Tibial artery (tissue), 4 donors: Measurements from ENCODE around the gene CHST13.
"Not testable (repeated sequence)": the region's sequence is repeated elsewhere in the genome, so short reads cannot be mapped to it uniquely, and the experiment has no call there.

Source experiments
- DNase-seq, 2 donors: peaks; one replicate each; pipeline ENCODE4 v3.0.0-alpha.2; 2019
- H3K27ac ChIP-seq, 2 donors: fragments of 200-600 bp; sonication (generic) in 1 of 2; 1 replicate in 1 of 2; 2 replicates in 1 of 2; pipeline ENCODE4 v1.5.1; 2018 to 2019; ENCODE audit warnings: mild to moderate bottlenecking in 1 of 2
- H3K27me3 ChIP-seq, 2 donors: fragments of 200-600 bp; sonication (generic) in 1 of 2; one replicate each; pipeline versions ENCODE4 v1.5.1 to v1.6.0; 2016 to 2019
- H3K36me3 ChIP-seq, 3 donors: fragments of 200-600 bp; sonication (generic) in 2 of 3; one replicate each; pipeline ENCODE4 v1.5.1; 2016 to 2019; ENCODE audit warnings: mild to moderate bottlenecking in 2 of 3
- H3K4me1 ChIP-seq, 4 donors: fragments of 200-600 bp; sonication (generic) in 2 of 4; 1 replicate in 3 of 4; 2 replicates in 1 of 4; pipeline ENCODE4 v1.5.1; 2016 to 2019
- H3K4me3 ChIP-seq, 2 donors: fragments of 200-600 bp; sonication (generic) in 1 of 2; 1 replicate in 1 of 2; 2 replicates in 1 of 2; pipeline ENCODE4 v1.5.1; 2018 to 2019; ENCODE audit warnings: mild to moderate bottlenecking in 2 of 2
- H3K9me3 ChIP-seq, 3 donors: fragments of 200-600 bp; sonication (generic) in 1 of 3; one replicate each; pipeline ENCODE4 v1.5.1; 2016 to 2019
- intact Hi-C: fragments of 100-400 bp; cut with DNase I; formaldehyde crosslinking; loops from one replicate; pipeline ENCODE4 v1.15.0; 2023; ENCODE audit warnings: low total_unique reads
- TF ChIP-seq, protein P1 (sequence below), 2 experiments: fragments of 200-600 bp in 1 of 2; fragments of 450-650 bp in 1 of 2; IDR thresholded peaks; one replicate each; pipeline ENCODE4 v1.5.1; 2017 to 2019; ENCODE audit warnings: antibody characterized with exemption in 2 of 2, mild to moderate bottlenecking in 1 of 2, moderate library complexity in 1 of 2

The CHST13 gene

DNA sequence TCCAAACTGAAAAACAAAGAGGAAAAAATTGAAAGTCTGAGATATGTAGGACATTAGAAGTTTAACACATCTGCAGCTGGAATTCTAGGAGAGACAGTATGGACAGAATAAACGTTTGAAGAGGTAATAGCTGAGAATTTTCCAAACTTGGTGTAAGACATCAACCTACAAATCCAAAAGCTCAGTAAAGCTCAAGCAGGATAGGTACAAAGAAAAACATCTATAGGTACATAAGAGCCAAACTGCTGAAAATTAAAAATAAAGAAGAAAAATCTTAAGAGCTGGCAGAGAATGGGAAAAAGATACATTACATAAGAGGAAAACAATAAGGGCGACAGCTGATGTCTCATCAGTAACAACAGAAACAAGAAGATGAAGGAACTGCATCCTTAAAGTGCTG is 57.6 kb downstream of the CHST13 start:
- H3K27ac ChIP-seq = no peak overlapping the region
- H3K4me3 ChIP-seq = no peak overlapping the region
- no peak for DNase-seq
- peaks cover 0 to 11% (median 5%) of the 10 kb centered on the region in 3 donors for H3K9me3 ChIP-seq
- H3K27me3 ChIP-seq = no peaks in the 10 kb centered on the region
- H3K4me1 ChIP-seq = no peaks in the 10 kb centered on the region
- TF ChIP-seq, protein P1, sequence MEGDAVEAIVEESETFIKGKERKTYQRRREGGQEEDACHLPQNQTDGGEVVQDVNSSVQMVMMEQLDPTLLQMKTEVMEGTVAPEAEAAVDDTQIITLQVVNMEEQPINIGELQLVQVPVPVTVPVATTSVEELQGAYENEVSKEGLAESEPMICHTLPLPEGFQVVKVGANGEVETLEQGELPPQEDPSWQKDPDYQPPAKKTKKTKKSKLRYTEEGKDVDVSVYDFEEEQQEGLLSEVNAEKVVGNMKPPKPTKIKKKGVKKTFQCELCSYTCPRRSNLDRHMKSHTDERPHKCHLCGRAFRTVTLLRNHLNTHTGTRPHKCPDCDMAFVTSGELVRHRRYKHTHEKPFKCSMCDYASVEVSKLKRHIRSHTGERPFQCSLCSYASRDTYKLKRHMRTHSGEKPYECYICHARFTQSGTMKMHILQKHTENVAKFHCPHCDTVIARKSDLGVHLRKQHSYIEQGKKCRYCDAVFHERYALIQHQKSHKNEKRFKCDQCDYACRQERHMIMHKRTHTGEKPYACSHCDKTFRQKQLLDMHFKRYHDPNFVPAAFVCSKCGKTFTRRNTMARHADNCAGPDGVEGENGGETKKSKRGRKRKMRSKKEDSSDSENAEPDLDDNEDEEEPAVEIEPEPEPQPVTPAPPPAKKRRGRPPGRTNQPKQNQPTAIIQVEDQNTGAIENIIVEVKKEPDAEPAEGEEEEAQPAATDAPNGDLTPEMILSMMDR (IDR thresholded peaks at IDR 0.05) = no peak
- intact Hi-C loops = no loop called here
- no peaks in the 10 kb centered on the region for H3K36me3 ChIP-seq

DNA sequence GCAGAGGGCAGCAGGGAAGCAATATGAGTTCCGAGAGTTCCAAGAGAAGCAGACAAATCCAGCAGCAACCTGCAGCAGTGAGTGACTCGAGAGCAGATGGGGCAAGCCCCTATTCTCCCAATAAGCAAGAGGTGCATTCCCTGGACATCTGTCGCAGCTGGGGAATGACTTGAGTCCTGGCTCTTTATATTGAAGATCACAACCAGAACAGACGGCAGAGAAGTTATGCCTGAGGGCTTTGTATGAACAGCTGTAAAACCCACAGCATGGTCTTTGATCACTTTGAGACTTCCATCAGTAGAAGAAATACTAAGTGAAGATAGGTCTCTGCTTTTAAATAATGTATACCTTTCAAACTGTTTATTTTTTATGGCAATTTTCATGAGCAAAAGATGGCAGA is 58.4 kb downstream of the CHST13 start:
- Histone ChIP-seq H3K4me3 (no peak overlapping the region), H3K9me3 (peaks cover 0 to 11% (median 8%) of the 10 kb centered on the region in 3 donors), H3K27ac (no peak overlapping the region), H3K27me3 (no peaks in the 10 kb centered on the region), H3K36me3 (no peaks in the 10 kb centered on the region), H3K4me1 (no peaks in the 10 kb centered on the region)
- intact Hi-C loops = no loop called here
- no peak for DNase-seq
- TF ChIP-seq, protein P1 (IDR thresholded peaks at IDR 0.05) = no peak

- H3K4me3 ChIP-seq, H3K27ac ChIP-seq, intact Hi-C loops, DNase-seq, H3K27me3 ChIP-seq, H3K36me3 ChIP-seq, H3K4me1 ChIP-seq: not testable (repeated sequence)
- peaks cover 0 to 44% (median 13%) of the 10 kb centered on the region in 3 donors for H3K9me3 ChIP-seq
Observed at GRCh38 chr3:126591515-126591914, 67.6 kb downstream of the CHST13 start.
